GM18505 (cell line): ENCODE data around the gene VIM.

Source experiments
- ATAC-seq: cut with Tn5 transposase; IDR thresholded peaks from one replicate; pipeline ENCODE4 v1.9.1; 2021; ENCODE audit not compliant: unreplicated experiment
- POLR2A ChIP-seq: IDR thresholded peaks from 4 replicates; pipeline ENCODE4 v1.6.1; 2011; ENCODE audit warnings: borderline replicate concordance; ENCODE audit not compliant: insufficient read depth, insufficient read length; ENCODE audit errors: extremely low read depth

Gene VIM

GRCh38 chr10:17200912-17201793 lies 26.9 kb upstream of the VIM start, which contains the start of gene TRDMT1:
Gene TRDMT1, minus strand, starts transcription at chr10:17201672. Its CDS starts 38 bp downstream, at chr10:17201634.
- ATAC-seq, result peak; percentile 95
- no peak for TF ChIP-seq POLR2A

DNA sequence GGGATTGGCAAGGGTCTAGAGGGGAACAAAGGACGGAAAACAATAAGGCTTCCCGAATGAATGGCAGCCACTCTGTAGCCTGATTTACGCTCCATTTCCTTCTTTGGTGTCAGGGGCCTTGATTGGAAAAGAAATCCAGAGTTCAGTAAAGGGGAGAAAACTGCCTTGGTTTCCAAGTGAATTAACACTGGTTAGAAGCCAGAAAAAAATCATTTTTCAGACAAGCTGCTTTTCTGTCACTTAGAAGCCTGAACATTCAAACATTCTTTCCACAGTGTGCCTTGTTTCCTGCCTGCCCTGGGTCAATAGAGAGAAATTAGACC lies 26.3 kb upstream of the VIM start:
- no peak for TF ChIP-seq POLR2A
- no peak for ATAC-seq

GRCh38 chr10:17202506-17202905 lies 25.5 kb upstream of the VIM start:
- TF ChIP-seq POLR2A, result no peak
- ATAC-seq, result no peak

DNA sequence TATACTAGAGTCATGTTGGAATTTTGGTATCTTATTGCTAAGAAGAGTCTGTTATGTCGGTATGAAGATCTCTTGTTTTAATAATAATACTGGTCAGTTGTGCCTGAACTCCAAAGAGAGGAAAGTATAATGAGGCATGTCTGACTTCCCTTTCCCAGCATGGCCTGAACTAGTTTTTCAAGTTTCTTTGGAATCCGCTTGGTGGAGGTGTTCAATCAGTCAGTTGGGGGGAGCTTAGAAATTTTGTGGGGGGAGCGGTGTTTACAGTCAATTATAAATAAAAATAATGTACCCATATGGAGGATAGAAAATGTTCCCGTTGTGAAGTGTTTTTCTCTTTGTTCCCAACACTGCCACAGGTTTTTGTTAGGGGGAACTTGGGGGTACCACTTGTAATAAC lies 25.0 kb upstream of the VIM start:
- no peak for ATAC-seq
- TF ChIP-seq POLR2A, result no peak

DNA sequence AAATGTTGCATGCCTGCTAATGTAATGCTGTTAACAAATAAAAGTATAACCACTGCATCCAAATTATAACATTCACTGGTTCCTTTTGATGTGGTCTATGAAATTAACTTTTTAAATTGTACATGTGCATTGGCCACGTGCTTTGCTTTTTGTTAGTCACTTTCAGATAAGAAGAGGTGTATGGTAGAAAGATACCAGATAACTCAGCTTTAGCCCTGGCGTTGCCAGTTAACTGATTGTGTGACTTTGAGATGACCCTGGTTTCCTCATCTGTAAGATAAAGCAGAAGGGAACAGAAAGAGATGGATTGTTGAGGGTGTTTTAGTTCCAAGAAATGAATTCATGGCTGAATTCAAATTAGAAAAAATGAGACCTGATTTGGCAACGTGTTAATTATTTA lies 24.6 kb upstream of the VIM start:
- TF ChIP-seq POLR2A, result no peak
- ATAC-seq, result no peak

DNA sequence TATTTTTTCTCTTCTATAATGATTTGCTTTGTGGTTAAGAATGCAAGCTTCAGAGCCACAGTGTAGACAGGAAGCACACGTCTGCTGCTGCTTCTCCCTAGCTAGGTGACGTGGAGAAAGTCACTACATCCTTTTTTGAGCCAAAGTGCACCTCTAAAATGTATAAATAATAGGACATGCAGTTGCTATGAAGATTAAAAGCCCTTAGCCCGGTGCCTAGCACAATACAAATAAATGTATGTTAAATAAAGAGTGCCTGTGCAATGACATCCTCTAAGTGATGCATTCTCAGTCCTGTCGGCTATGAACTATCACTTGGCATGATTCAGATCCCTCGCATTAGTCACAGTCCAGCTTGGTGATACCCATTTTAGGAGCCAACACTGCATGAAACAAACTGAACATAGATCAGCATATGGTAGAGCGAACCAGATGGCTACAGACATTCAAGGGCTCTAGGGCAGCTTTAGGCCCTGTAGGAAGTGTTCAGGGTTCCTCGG lies 21.8 kb upstream of the VIM start:
- ATAC-seq, result peak; percentile 36
- no peak for TF ChIP-seq POLR2A

GRCh38 chr10:17208476-17208875 lies 19.6 kb upstream of the VIM start:
- TF ChIP-seq POLR2A, result no peak
- ATAC-seq, result no peak

DNA sequence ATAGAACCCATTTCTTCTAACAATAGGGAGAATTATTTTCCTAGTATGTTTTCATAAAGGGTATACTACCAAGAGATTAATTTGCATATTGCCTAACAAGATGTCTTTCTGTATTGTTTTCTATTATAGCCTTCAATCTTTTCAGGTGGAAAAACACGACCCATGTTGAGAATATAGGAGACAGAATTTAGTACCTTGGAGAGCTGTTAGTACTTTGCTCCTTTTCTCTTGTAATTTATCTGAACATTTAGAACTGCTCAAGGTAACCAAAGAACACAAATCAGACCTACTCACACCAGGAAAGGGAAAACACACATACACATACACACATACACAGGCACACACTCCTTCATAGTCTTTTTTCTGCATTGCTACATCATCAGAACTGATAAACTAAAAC lies 18.7 kb upstream of the VIM start:
- no peak for ATAC-seq
- TF ChIP-seq POLR2A, result no peak

DNA sequence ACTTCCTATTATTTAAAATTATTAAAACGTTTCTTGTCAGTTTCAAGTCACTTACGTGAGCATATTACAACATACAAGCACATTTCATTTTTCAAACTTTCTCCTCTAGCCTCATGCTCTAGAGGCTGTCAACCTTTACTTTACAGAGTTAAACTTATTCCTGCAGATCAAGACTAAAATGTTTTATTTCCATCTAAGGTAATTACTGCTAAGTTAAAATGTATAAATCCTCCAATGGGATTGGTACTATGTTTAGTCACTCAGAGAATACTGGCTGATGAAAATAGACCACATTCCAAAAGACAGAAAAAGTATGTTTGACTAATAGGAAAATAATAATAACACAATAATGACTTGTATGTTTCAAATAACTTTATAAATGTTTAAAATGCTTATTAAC lies 18.2 kb upstream of the VIM start:
- no peak for TF ChIP-seq POLR2A
- no peak for ATAC-seq

DNA sequence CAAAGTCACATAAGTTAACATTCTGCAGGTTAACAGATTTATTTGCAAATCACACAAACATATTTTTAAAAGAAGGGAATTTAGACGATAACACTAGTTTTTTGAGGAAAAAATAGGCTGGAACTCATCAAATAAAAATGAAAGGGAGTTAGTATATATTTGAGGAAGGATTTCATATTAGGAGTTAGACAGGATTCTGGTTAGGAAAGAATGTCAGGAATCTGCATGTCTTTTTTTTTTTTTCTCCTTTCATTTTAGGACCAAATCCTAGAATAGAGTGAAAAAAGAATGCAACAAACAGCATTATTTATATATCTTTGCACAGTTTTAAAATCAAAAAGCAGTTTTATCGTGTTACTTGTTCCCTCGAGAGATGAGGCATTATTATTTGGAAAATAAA lies 17.7 kb upstream of the VIM start:
- ATAC-seq, result no peak
- no peak for TF ChIP-seq POLR2A

DNA sequence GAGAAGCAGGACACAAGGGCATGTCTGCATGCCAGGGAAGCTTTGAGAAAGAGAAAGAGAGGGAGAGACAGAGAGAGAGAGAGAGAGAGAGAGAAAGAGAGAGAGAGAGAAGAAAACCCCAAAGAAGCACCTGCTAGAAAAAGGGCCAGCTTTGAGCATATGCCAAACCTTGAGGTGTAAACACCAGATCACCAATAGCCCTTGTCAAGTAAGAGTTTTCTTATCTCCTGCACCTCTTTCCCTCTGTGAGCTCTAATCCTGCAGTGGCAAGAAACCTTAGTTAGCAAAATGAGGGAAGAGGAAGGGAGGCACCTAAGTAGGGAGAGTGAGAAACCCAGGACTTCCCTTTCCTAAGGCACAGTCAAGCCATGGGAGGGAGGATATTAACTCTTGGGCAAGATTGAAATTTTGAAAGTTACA lies 15.2 kb upstream of the VIM start:
- ATAC-seq, result no peak
- TF ChIP-seq POLR2A, result no peak

- TF ChIP-seq POLR2A, result no peak
- no peak for ATAC-seq
Measured at GRCh38 chr10:17213646-17214349, 14.2 kb upstream of the VIM start.

- no peak for ATAC-seq
- no peak for TF ChIP-seq POLR2A
Measured at GRCh38 chr10:17214526-17214925, 13.5 kb upstream of the VIM start.
